GM23338 (cell line): ENCODE data around the gene WDR76. TPM values are rescaled to one million over a fixed set of nuclear protein-coding genes. Genes with fewer than 3 reads are reported as not detected.
A peak's percentile ranks its signal among the peaks of the same experiment; 100 is the strongest.

ENCODE experiments used
- ATAC-seq: fragments of 200-7000 bp; cut with Tn5 transposase; 3 replicates; pipeline ENCODE4 v1.9.1; 2020
- DNase-seq: peaks from one replicate; pipeline ENCODE4 v3.0.0-alpha.2; 2015; ENCODE audit warnings: low spot score
- H2AFZ ChIP-seq: fragments of 200-600 bp; sonication (generic); 2 replicates; pipeline ENCODE4 v1.8.0; 2016; ENCODE audit warnings: antibody characterized with exemption, mild to moderate bottlenecking, moderate library complexity
- H3F3A ChIP-seq: fragments of 200-600 bp; sonication (generic); replicated peaks from 2 replicates; pipeline ENCODE4 v1.8.0; 2017; ENCODE audit warnings: antibody characterized with exemption, mixed run types, low read depth
- H3K27ac ChIP-seq: fragments of 200-600 bp; sonication (generic); 2 replicates; pipeline ENCODE4 v1.6.1; 2016; ENCODE audit warnings: low read depth
- H3K27me3 ChIP-seq: fragments of 200-600 bp; sonication (generic); 2 replicates; pipeline ENCODE4 v1.8.0; 2016; ENCODE audit warnings: mild to moderate bottlenecking, mixed run types, moderate library complexity; ENCODE audit not compliant: insufficient read depth
- H3K36me3 ChIP-seq: fragments of 200-600 bp; sonication (generic); 2 replicates; pipeline ENCODE4 v1.8.0; 2016; ENCODE audit warnings: mild to moderate bottlenecking; ENCODE audit not compliant: insufficient read depth
- H3K4me1 ChIP-seq: fragments of 200-600 bp; sonication (generic); 2 replicates; pipeline ENCODE4 v1.8.0; 2016; ENCODE audit warnings: mild to moderate bottlenecking, moderate library complexity; ENCODE audit not compliant: insufficient read depth
- H3K4me2 ChIP-seq: fragments of 200-600 bp; sonication (generic); 2 replicates; pipeline ENCODE4 v1.7.1; 2017; ENCODE audit warnings: mixed run types
- H3K4me3 ChIP-seq: fragments of 200-600 bp; sonication (generic); 2 replicates; pipeline ENCODE4 v1.6.1; 2016; ENCODE audit warnings: mixed run types
- H3K79me2 ChIP-seq: fragments of 200-600 bp; sonication (generic); replicated peaks from 2 replicates; pipeline ENCODE4 v1.8.0; 2017; ENCODE audit warnings: mild to moderate bottlenecking; ENCODE audit not compliant: insufficient read depth
- H3K9me2 ChIP-seq: fragments of 200-600 bp; sonication (generic); 2 replicates; pipeline ENCODE4 v1.8.0; 2017; ENCODE audit not compliant: insufficient read depth
- H4K20me1 ChIP-seq: fragments of 200-600 bp; sonication (generic); replicated peaks from 2 replicates; pipeline ENCODE4 v1.8.0; 2017; ENCODE audit warnings: mild to moderate bottlenecking; ENCODE audit not compliant: insufficient read depth
- H3K27ac Mint-ChIP-seq: 2 replicates; pipeline ENCODE4 v1.8.0; 2020; ENCODE audit warnings: inconsistent platforms, mild to moderate bottlenecking, moderate library complexity, mixed read lengths
- H3K27me3 Mint-ChIP-seq: 3 replicates; pipeline ENCODE4 v1.8.0; 2022; ENCODE audit warnings: low read depth, mild to moderate bottlenecking, moderate library complexity, mixed read lengths, inconsistent platforms; ENCODE audit not compliant: insufficient read depth, poor library complexity
- H3K36me3 Mint-ChIP-seq: 3 replicates; pipeline ENCODE4 v1.8.0; 2021; ENCODE audit warnings: low read depth, mild to moderate bottlenecking, inconsistent platforms, moderate library complexity, mixed read lengths
- H3K4me1 Mint-ChIP-seq: 3 replicates; pipeline ENCODE4 v1.8.0; 2020; ENCODE audit warnings: mild to moderate bottlenecking, inconsistent platforms, mixed read lengths
- H3K4me3 Mint-ChIP-seq: 3 replicates; pipeline ENCODE4 v1.8.0; 2021; ENCODE audit warnings: moderate library complexity, mild to moderate bottlenecking, inconsistent platforms, mixed read lengths
- H3K9me3 Mint-ChIP-seq: 3 replicates; pipeline ENCODE4 v1.8.0; 2020; ENCODE audit warnings: moderate library complexity, mild to moderate bottlenecking, inconsistent platforms, mixed read lengths
- CREB1 ChIP-seq: fragments of 250-450 bp; sonication (Bioruptor Pico); IDR thresholded peaks from 2 replicates; pipeline ENCODE4 v1.5.0; 2020; ENCODE audit warnings: low read depth, mild to moderate bottlenecking, moderate library complexity
- NANOG ChIP-seq: IDR thresholded peaks from 2 replicates; pipeline ENCODE4 v1.6.1; 2016; ENCODE audit warnings: antibody characterized with exemption, borderline replicate concordance
- POLR2AphosphoS5 ChIP-seq: IDR thresholded peaks from 2 replicates; pipeline ENCODE4 v1.6.1; 2016; ENCODE audit warnings: antibody characterized with exemption, low read depth
- STAT1 ChIP-seq: IDR thresholded peaks from one replicate; pipeline ENCODE4 v1.6.1; 2016; ENCODE audit warnings: antibody characterized with exemption; ENCODE audit not compliant: unreplicated experiment
- polyA plus RNA-seq: library from polyadenylated mRNA; unstranded; fragments of >200 nt; fragmentation: Nextera tagmentation; extraction: Ambion mirVana; gene quantifications from 2 replicates; pipeline ENCODE4 v1.2.1, GENCODE V29; 2016
- total RNA-seq: library from RNA; depleted of rRNA; stranded (reverse); fragments of >200 nt; shearing (Covaris generic); gene quantifications from 2 replicates; pipeline ENCODE4 v1.2.3, GENCODE V29; 2014
- TF ChIP-seq, protein P1 (sequence below): IDR thresholded peaks from 2 replicates; pipeline ENCODE4 v1.6.1; 2016; ENCODE audit warnings: antibody characterized with exemption
- TF ChIP-seq, protein P2 (sequence below), 2 experiments: fragments of 200-600 bp in 1 of 2; sonication (generic) in 1 of 2; conservative IDR thresholded peaks; 2 replicates each; pipeline versions ENCODE4 v1.5.1 to v1.6.1; 2016 to 2017; ENCODE audit warnings: antibody characterized with exemption in 2 of 2, low read depth in 2 of 2, mild to moderate bottlenecking in 2 of 2, moderate library complexity in 1 of 2

The WDR76 gene
- total and polyA plus RNA-seq, 2 experiments from 2014 or later = 9.7 to 17.8 TPM

DNA sequence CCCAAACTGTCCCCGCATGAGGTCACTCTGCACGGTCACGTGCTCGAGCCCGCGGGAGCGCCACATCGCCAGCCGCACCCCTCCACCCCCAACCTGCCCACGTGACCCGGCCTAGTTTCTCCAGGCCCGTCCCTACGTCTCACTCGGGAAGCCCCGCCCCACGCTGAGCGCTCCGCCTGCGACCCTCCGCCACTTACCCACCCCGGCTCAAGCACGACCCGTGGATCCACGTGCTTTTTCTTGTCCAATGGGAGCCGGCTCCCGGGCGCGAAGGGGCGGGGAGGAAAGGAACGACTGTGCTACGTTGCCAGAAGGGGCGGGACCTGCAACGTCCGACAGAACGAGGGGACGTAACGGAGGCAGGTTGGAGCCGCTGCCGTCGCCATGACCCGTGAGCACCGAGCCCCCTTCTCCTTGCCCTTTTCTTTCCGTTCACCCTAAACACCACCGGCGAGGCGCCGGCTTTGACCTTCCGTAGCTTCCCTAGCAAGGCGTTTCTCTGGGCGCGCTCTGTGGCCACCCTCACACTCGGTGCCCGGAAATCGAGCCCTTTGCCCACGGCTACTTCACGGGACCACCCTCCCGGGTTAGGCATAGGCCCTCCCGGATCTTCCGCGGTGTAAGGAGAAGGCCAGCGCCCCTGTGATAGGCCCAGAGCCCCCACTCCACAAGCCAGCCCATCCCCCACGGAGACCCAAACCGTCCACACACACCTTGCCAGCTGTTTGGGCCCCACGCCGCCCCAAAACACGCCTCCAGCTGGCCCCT, 34.6 kb upstream of the WDR76 start, which contains the start of gene SERF2:
Gene SERF2 (plus strand): TSS at position 328 of the 768 bp plus-strand sequence. CDS start 57 bp downstream, at position 385.
- peaks cover 22% of the 10 kb centered on the region for H3K4me1 ChIP-seq
- TF ChIP-seq CREB1 (peak; percentile 77), STAT1 (no peak), POLR2AphosphoS5 (peak; percentile 98)
- TF ChIP-seq, protein P1, sequence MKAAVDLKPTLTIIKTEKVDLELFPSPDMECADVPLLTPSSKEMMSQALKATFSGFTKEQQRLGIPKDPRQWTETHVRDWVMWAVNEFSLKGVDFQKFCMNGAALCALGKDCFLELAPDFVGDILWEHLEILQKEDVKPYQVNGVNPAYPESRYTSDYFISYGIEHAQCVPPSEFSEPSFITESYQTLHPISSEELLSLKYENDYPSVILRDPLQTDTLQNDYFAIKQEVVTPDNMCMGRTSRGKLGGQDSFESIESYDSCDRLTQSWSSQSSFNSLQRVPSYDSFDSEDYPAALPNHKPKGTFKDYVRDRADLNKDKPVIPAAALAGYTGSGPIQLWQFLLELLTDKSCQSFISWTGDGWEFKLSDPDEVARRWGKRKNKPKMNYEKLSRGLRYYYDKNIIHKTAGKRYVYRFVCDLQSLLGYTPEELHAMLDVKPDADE = peak; percentile 38
- TF ChIP-seq, protein P2, sequence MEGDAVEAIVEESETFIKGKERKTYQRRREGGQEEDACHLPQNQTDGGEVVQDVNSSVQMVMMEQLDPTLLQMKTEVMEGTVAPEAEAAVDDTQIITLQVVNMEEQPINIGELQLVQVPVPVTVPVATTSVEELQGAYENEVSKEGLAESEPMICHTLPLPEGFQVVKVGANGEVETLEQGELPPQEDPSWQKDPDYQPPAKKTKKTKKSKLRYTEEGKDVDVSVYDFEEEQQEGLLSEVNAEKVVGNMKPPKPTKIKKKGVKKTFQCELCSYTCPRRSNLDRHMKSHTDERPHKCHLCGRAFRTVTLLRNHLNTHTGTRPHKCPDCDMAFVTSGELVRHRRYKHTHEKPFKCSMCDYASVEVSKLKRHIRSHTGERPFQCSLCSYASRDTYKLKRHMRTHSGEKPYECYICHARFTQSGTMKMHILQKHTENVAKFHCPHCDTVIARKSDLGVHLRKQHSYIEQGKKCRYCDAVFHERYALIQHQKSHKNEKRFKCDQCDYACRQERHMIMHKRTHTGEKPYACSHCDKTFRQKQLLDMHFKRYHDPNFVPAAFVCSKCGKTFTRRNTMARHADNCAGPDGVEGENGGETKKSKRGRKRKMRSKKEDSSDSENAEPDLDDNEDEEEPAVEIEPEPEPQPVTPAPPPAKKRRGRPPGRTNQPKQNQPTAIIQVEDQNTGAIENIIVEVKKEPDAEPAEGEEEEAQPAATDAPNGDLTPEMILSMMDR (conservative IDR thresholded peaks at IDR 0.05; ENCODE audit: low read depth in 2 of 2) = no peak
- peak within 1 kb of the TSS; percentile 96 for H3K27ac ChIP-seq
- peak within 1 kb of the TSS; percentile 94 for H2AFZ ChIP-seq
- ATAC-seq (peak; percentile 81), DNase-seq (peak; percentile 100)
- H3K4me1 Mint-ChIP-seq = peaks cover 38% of the 10 kb centered on the region
- no peaks in the 10 kb centered on the region for H3K9me2 ChIP-seq
- H3K9me3 Mint-ChIP-seq = no peaks in the 10 kb centered on the region
- no peaks in the 10 kb centered on the region for H3K27me3 ChIP-seq
- peaks cover 50% of the 10 kb centered on the region for H3K36me3 Mint-ChIP-seq
- H3K4me3 Mint-ChIP-seq = peak within 1 kb of the TSS; percentile 98
- peaks cover 21% of the 10 kb centered on the region for H3K36me3 ChIP-seq
- peak within 1 kb of the TSS; percentile 99 for H3K27ac Mint-ChIP-seq
- peaks cover 19% of the 10 kb centered on the region for H3K79me2 ChIP-seq
- H3K4me3 ChIP-seq = peak within 1 kb of the TSS; percentile 100
- H4K20me1 ChIP-seq = peaks cover 19% of the 10 kb centered on the region; the same call in 1 of the 2 replicates
- H3K27me3 Mint-ChIP-seq = peaks cover 24% of the 10 kb centered on the region
- peak within 1 kb of the TSS; percentile 95 for H3K4me2 ChIP-seq
- H3F3A ChIP-seq = peaks cover 16% of the 10 kb centered on the region; the same call in 1 of the 2 replicates

DNA sequence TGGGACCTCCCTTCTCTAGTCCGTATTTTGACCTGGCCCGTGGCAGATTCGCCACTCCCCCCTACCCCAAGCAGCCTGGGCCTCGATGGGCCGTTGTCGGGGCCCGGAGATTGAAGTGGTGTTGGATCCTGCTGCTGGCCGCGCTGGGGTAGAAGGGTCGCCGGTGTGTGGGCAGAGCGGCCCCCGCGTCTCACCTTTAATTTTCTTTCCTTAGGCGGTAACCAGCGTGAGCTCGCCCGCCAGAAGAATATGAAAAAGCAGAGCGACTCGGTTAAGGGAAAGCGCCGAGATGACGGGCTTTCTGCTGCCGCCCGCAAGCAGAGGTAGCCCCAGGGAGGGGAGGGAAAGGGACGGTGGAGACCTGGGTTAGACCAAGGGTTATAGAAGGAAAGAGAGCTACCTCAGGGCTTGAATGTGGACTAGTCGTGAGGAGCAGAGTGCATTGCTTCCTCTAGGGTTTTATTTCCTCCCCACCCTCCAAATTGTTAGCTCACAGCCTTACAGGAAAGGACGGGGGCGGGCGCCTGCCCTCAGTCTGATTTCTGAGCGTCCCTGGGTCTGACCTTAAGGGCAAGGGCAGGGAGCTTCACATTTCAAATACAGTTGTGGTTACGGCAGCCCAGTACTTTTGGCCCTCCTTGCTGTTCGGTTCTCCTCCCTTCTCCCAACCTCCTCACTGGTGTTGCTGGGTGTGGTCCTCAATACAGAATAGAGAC, 33.9 kb upstream of the WDR76 start:
- Mint-ChIP-seq H3K36me3 (peaks cover 52% of the 10 kb centered on the region), H3K9me3 (no peaks in the 10 kb centered on the region), H3K4me1 (peaks cover 38% of the 10 kb centered on the region), H3K27ac (peak overlapping the region; percentile 99), H3K4me3 (peak overlapping the region; percentile 98), H3K27me3 (peaks cover 24% of the 10 kb centered on the region)
- H3K79me2 ChIP-seq = peaks cover 19% of the 10 kb centered on the region
- H2AFZ ChIP-seq = no peak overlapping the region
- H3K36me3 ChIP-seq = peaks cover 21% of the 10 kb centered on the region
- peak; percentile 2 for ATAC-seq
- peak overlapping the region; percentile 95 for H3K4me2 ChIP-seq
- peak overlapping the region; percentile 96 for H3K27ac ChIP-seq
- peaks cover 16% of the 10 kb centered on the region; the same call in 1 of the 2 replicates for H3F3A ChIP-seq
- TF ChIP-seq CREB1 (no peak), NANOG (no peak), STAT1 (no peak)
- no peaks in the 10 kb centered on the region for H3K27me3 ChIP-seq
- peaks cover 19% of the 10 kb centered on the region; the same call in 1 of the 2 replicates for H4K20me1 ChIP-seq
- peaks cover 22% of the 10 kb centered on the region for H3K4me1 ChIP-seq
- peak overlapping the region; percentile 100 for H3K4me3 ChIP-seq
- H3K9me2 ChIP-seq = no peaks in the 10 kb centered on the region
- peak; percentile 35 for DNase-seq
